ENCODE results near the gene FSD1. TPM values are rescaled to one million over a fixed set of nuclear protein-coding genes. Genes with fewer than 3 reads are reported as not detected.

FSD1 gene
- total RNA-seq, 1 donor from 2014 or later: 48.3 TPM

DNA sequence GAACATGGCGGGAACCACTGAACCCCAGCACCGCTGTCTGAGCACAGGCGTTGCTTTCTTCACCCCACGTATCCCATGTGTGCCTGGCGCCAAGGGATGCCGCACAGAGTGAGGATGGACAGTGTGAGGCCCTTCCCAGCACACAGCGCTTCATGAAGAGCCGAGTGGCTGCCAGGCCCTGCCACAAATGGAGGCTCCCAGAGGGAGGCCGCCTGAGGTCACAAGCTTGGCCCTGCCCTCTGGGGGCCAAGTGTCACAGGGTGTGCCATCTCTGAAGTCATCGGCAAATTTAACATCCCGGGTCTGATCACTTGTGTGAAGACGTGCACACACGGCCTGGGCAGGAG is 63.4 kb downstream of the FSD1 start:
- Histone ChIP-seq H3K4me2 (no peak overlapping the region), H3K4me3 (no peak overlapping the region), H3K27me3 (no peaks in the 10 kb centered on the region), H3K36me3 (no peaks in the 10 kb centered on the region), H3K9ac (no peak overlapping the region), H4K20me1 (ENCODE audit: low read depth) (peaks cover 65% of the 10 kb centered on the region), H3K4me1 (peaks cover 17% of the 10 kb centered on the region), H3K9me3 (ENCODE audit: low read depth) (no peaks in the 10 kb centered on the region), H3F3A (ENCODE audit: low read depth) (peaks cover 30% of the 10 kb centered on the region), H3K27ac (no peak overlapping the region), H2AFZ (replicated peaks) (no peak overlapping the region), H3K79me2 (ENCODE audit: low read depth) (peaks cover 31% of the 10 kb centered on the region)
- H3K36me3 Mint-ChIP-seq: peaks cover 2% of the 10 kb centered on the region
- no peaks in the 10 kb centered on the region for H3K9me3 Mint-ChIP-seq
- peaks cover 3% of the 10 kb centered on the region for H3K27me3 Mint-ChIP-seq (ENCODE audit: insufficient read depth, low read depth)
- peak overlapping the region; percentile 29 for H3K27ac Mint-ChIP-seq
- H3K4me3 Mint-ChIP-seq: peak overlapping the region; percentile 57
- no peak for DNase-seq (ENCODE audit: low spot score)
- peaks cover 22% of the 10 kb centered on the region for H3K4me1 Mint-ChIP-seq
- TF ChIP-seq, protein P1, sequence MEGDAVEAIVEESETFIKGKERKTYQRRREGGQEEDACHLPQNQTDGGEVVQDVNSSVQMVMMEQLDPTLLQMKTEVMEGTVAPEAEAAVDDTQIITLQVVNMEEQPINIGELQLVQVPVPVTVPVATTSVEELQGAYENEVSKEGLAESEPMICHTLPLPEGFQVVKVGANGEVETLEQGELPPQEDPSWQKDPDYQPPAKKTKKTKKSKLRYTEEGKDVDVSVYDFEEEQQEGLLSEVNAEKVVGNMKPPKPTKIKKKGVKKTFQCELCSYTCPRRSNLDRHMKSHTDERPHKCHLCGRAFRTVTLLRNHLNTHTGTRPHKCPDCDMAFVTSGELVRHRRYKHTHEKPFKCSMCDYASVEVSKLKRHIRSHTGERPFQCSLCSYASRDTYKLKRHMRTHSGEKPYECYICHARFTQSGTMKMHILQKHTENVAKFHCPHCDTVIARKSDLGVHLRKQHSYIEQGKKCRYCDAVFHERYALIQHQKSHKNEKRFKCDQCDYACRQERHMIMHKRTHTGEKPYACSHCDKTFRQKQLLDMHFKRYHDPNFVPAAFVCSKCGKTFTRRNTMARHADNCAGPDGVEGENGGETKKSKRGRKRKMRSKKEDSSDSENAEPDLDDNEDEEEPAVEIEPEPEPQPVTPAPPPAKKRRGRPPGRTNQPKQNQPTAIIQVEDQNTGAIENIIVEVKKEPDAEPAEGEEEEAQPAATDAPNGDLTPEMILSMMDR (IDR thresholded peaks at IDR 0.05): no peak
- TF ChIP-seq EZH2 (IDR thresholded peaks at IDR 0.05): no peak
- TF ChIP-seq EZH2phosphoT487 (IDR thresholded peaks at IDR 0.05): no peak

GRCh38 chr19:4368128-4368820 is 63.9 kb downstream of the FSD1 start:
- Histone ChIP-seq H3F3A (ENCODE audit: low read depth) (peaks cover 25% of the 10 kb centered on the region), H3K36me3 (no peaks in the 10 kb centered on the region), H3K79me2 (ENCODE audit: low read depth) (peaks cover 36% of the 10 kb centered on the region), H4K20me1 (ENCODE audit: low read depth) (peaks cover 68% of the 10 kb centered on the region), H3K4me2 (no peak overlapping the region), H3K4me3 (no peak overlapping the region), H3K4me1 (peaks cover 17% of the 10 kb centered on the region), H2AFZ (replicated peaks) (no peak overlapping the region), H3K9me3 (ENCODE audit: low read depth) (no peaks in the 10 kb centered on the region), H3K27ac (peak overlapping the region; percentile 79), H3K27me3 (no peaks in the 10 kb centered on the region), H3K9ac (no peak overlapping the region)
- no peak for DNase-seq (ENCODE audit: low spot score)
- peak overlapping the region; percentile 59 for H3K4me3 Mint-ChIP-seq
- H3K27me3 Mint-ChIP-seq (ENCODE audit: insufficient read depth, low read depth): peaks cover 3% of the 10 kb centered on the region
- H3K36me3 Mint-ChIP-seq: peaks cover 2% of the 10 kb centered on the region
- H3K4me1 Mint-ChIP-seq: peaks cover 22% of the 10 kb centered on the region
- TF ChIP-seq, protein P1 (IDR thresholded peaks at IDR 0.05): no peak
- no peak for TF ChIP-seq EZH2phosphoT487 (IDR thresholded peaks at IDR 0.05)
- TF ChIP-seq EZH2 (IDR thresholded peaks at IDR 0.05): no peak
- no peaks in the 10 kb centered on the region for H3K9me3 Mint-ChIP-seq
- H3K27ac Mint-ChIP-seq: peak overlapping the region; percentile 83

DNA sequence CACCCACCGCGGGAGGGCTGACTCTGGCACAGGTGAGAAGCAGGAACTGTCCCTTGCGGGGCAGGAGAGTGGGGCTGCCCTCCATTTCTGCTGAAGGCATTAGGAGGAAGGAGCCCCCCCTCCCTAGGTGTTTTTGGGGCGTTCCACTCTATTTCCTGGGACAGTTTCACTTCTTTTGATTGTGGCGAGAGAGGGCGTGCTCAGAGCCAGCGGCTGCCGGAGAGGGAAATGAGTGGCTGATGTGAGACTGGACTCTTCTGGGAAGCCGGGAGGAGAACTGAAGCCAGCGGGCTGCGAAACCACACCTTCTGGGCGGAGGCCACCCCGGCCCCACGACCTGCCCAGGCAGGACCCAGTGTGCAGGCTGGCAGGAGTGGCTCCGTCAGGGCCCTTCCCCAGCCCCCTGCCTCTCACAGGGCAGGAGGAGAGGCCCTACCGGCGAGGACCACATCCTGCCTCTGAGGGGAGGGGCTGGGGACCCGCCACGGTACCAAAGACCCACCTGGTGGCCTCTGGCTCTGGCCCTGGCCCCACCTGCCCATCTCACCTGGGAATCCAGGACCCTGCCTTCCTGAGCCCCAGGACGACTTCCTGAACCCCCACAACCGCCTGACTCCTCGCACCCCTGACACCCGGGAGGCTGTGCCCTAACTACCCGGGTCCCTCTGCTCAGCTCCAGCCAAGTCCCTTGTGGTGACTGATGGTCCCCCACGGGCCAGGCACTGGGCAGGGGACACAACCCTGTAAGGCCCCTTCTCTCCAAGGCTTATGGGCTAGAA is 64.9 kb downstream of the FSD1 start:
- Histone ChIP-seq H3K36me3 (no peaks in the 10 kb centered on the region), H3F3A (ENCODE audit: low read depth) (peaks cover 16% of the 10 kb centered on the region), H3K4me1 (peaks cover 17% of the 10 kb centered on the region), H3K27me3 (no peaks in the 10 kb centered on the region), H3K4me3 (no peak overlapping the region), H4K20me1 (ENCODE audit: low read depth) (peaks cover 75% of the 10 kb centered on the region), H3K4me2 (peak overlapping the region; percentile 40), H3K9ac (peak overlapping the region; percentile 23), H3K27ac (peak overlapping the region; percentile 79), H3K9me3 (ENCODE audit: low read depth) (no peaks in the 10 kb centered on the region), H2AFZ (replicated peaks) (no peak overlapping the region), H3K79me2 (ENCODE audit: low read depth) (peaks cover 46% of the 10 kb centered on the region)
- peak; percentile 43 for DNase-seq (ENCODE audit: low spot score)
- Mint-ChIP-seq H3K27me3 (ENCODE audit: insufficient read depth, low read depth) (peaks cover 3% of the 10 kb centered on the region), H3K36me3 (peaks cover 2% of the 10 kb centered on the region), H3K4me3 (peak overlapping the region; percentile 59), H3K9me3 (no peaks in the 10 kb centered on the region), H3K4me1 (peaks cover 27% of the 10 kb centered on the region), H3K27ac (peak overlapping the region; percentile 83)
- TF ChIP-seq EZH2 (IDR thresholded peaks at IDR 0.05) (no peak), EZH2phosphoT487 (IDR thresholded peaks at IDR 0.05) (no peak)
- TF ChIP-seq, protein P1 (IDR thresholded peaks at IDR 0.05): no peak
